GM19468 (cell line): ENCODE results near the gene LEKR1.
"Not testable (repeated sequence)": the region's sequence is repeated elsewhere in the genome, so short reads cannot be mapped to it uniquely, and the experiment has no call there.

ENCODE experiments used
- ATAC-seq: cut with Tn5 transposase; IDR thresholded peaks from one replicate; pipeline ENCODE4 v1.9.1; 2021; ENCODE audit warnings: mild to moderate bottlenecking, moderate library complexity, moderate number of reproducible peaks; ENCODE audit not compliant: unreplicated experiment; ENCODE audit errors: extremely low read depth

Gene LEKR1

DNA sequence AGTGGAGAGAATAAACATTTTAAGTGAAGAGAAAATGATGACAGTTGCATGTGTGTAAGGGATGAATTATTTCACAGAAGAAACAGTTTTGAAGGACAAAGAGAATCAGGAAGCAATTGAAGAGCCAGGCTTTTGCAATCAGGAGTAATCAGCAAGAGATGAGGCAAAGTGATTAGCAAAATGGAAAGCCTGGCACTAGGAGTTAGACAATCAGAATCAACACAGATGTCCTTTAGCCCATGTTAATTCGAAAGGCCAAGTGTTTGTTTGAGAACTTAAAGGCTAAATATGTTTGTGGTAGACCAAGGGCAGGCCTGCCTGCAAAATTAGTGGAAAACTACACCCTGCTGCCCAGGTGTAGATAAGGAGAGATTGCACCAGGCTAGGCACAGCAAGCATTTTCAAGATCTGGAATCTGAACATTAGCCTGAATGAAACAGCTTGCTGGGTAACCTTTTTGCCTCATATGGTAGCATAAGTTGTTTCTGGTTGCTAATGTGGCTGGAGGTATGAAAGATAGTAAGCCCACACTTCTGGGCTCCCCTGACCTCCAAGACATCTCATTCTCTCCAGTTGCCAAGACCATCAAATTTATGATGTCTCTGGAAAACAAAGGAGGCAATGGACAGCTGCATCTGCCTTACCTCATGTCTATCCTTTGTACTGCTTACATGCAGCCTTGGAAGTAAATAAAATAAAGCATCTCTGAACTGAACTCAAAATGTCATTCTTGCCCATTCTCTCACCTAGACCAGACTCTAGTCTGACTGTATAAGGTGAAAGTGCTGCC, 22.0 kb upstream of the LEKR1 start:
- no peak for ATAC-seq

DNA sequence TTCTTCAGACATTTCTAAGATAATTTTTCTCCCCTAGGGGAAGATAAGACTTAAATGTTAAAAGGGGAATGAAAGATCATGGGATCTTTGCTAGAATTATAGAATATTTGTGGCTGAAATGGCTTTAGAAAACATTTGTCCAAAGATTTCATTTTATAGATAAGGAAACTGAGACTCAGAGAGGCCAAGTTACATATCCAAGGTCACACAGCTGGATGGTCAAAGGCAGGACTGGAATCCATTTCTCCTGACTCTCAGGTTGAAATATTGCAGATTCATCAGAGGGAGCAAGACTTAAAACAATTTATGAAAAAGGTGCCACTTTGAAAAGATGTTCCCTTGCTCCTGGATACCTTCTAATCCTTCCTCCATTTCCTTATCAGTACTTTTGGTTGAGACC, 19.5 kb upstream of the LEKR1 start:
- ATAC-seq, result no peak

GRCh38 chr3:156808025-156808424, 18.1 kb upstream of the LEKR1 start:
- no peak for ATAC-seq

- no peak for ATAC-seq
These were observed 14.9 kb upstream of the LEKR1 start for GRCh38 chr3:156811089-156811862.

DNA sequence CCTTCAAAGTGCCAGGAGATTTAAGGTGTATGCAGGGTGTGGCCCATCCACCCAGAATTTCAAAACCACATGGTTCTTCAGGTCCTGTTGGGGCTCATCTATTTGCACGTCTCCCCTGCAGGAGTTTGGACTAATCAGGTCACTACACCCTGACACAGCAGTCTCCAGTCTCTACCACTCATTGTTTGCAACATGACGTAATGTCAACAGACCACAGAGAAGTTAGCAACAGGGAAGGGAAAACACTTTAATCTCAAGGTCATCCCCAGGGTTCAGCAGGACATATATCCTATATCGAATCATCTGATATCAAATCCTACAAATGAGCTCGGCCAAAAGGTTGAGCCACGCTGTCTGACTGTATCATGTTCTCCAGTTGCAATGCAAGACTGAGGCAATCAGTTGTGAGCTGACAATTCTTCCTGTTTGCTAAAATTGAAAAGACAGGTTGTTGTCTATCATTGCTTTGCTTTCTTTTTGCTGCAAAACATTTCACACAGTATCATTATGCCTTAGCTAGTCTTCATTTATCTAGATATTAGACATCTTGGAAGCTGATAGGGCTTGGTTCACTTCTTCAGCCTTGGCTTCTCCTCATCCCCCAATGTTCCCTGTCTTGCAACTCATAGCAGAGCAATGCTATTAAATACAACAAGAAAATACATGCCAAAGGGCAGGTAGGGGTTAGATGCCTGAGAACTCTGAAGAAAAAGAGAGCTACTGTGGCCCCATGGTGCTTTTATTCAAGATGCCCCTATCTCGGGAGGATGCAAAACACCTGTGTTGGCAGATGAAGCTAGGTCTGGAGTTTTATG, 13.4 kb upstream of the LEKR1 start:
- ATAC-seq, result no peak

- no peak for ATAC-seq
These were observed 11.9 kb upstream of the LEKR1 start for GRCh38 chr3:156814295-156814694.

- ATAC-seq, result peak; percentile 30
These were observed 9.9 kb upstream of the LEKR1 start for GRCh38 chr3:156816091-156816793.

DNA sequence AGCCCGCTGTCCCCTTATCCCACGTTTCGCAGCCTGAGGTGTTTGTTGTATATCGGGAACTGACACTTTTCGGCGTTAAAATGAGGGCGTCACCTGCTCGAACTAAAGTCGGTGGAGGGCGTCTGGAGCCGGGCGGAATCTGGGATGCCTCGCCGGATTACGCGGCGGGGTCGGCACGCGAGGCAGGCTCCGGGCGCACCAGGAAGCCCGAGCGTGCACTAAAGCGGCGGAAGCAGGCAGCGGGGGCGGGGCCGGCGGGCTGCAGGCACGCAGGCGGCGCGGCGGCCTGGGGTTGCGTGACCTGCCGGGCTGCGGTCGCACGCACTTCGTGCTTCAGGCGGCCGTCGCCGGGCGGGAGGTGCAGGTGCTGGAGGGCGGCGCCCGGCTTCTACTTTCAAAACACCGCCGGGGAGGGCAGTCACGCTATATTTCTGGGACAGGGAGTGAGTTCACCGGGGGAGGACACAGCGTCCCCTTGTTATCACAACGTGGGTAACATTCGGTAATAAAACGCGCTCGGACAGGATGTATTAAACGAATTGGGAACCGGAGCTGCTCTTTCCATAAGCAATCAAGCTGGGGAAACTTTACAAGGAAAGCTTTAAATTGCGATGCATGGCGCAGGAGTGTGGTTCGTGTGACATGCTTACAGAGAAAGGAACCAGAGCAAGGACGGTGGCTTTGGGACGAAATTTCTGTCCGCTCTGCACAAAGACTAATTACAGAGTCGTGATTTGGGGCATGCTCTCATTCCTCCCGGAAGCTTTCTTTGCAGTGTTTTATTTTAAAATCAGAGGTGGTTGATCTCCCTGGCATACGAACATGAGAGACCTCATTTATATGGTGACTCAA, 9.1 kb upstream of the LEKR1 start:
- peak; percentile 76 for ATAC-seq

- ATAC-seq, result no peak
These were observed 8.4 kb upstream of the LEKR1 start for GRCh38 chr3:156817646-156818272.

DNA sequence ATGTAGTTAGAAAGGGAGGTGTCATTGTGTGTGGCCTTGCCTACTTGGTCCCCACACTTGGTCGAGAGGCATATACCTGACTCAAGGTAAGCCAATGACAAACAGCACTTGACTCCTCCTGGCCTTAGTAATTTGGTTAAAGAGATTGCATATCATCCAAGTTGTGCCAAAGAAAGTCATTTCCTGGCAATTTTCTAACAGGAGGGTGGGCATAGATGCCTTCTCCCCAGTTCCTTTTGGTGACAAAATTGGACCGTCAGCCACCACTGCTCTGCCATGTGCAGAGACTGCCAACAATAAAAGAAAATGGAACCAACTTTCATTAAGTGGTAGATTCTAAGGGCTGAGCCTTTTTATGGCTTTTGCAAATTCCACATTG, 7.9 kb upstream of the LEKR1 start:
- ATAC-seq, result no peak

- no peak for ATAC-seq
These were observed 7.3 kb upstream of the LEKR1 start for GRCh38 chr3:156818890-156819289.

- ATAC-seq, result no peak
These were observed 6.1 kb upstream of the LEKR1 start for GRCh38 chr3:156819842-156820691.

GRCh38 chr3:156820692-156821080, 5.5 kb upstream of the LEKR1 start:
- ATAC-seq, result no peak

- ATAC-seq, result not testable (repeated sequence)
These were observed 3.4 kb upstream of the LEKR1 start for GRCh38 chr3:156822626-156823260.

DNA sequence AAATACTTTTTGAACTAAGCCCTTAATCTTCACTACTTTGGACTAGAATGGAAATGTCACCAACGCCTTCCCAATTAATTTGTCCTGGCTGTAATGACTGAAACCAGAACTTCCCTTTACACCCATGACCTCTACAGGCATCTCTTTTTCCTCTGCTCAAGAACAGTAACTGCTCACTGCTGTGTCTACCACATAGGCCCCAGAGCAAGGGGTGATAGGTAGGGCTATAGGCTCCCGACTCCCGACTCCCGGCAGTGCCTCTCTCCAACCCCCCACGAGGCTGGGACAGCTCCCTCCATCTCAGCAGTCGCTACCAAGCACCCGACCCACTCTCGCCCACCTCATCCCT, 384 bp upstream of the LEKR1 start:
- ATAC-seq, result peak; percentile 14

- ATAC-seq, result no peak
These were observed 1.0 kb downstream of the LEKR1 start for GRCh38 chr3:156826896-156827882.
